ENCODE results near the gene THAP7. TPM values are rescaled to one million over a fixed set of nuclear protein-coding genes. Genes with fewer than 3 reads are reported as not detected.

THAP7 gene
- total and polyA plus RNA-seq, 9 of the 15 experiments (the other 6 are each of a cell fraction or from before 2014, with no cell fraction given) = 7.9 to 263 (median 84.1) TPM

- 0 out of 2 replicates have a peak, but pooled peaks have one; percentile 13 for TF ChIP-seq DMBX1 (CRISPR knock-in tag; IDR thresholded peaks at IDR 0.05; ENCODE audit: borderline replicate concordance)
- TF ChIP-seq ARID2 (IDR thresholded peaks at IDR 0.05) = no peak
Observed at GRCh38 chr22:20959578-20960461, 42.1 kb downstream of the THAP7 start (continued).

- Histone ChIP-seq H3K27ac (ENCODE audit: extremely low read depth, low read depth, low read length) (no peak overlapping the region), H3K27me3 (ENCODE audit: control insufficient read depth in 2 of 2, insufficient read depth in 2 of 2, low read length in 2 of 2) (peaks cover 0 to 5% of the 10 kb centered on the region in 2 experiments; a peak in 1 of 5 replicates), H3K9me3 (replicated peaks; ENCODE audit: control insufficient read depth, insufficient read depth, low read depth, low read length) (no peaks in the 10 kb centered on the region), H3K9me1 (ENCODE audit: control insufficient read depth, insufficient read depth, low read length) (no peaks in the 10 kb centered on the region), H3K4me2 (ENCODE audit: insufficient read depth, low read length) (no peak overlapping the region), H2AFZ (ENCODE audit: low read depth, low read length) (no peak overlapping the region), H4K20me1 (replicated peaks; ENCODE audit: control insufficient read depth, insufficient read depth, low read length) (peaks cover 30% of the 10 kb centered on the region), H3K4me1 (replicated peaks in 1 of 2; ENCODE audit: control insufficient read depth in 2 of 2, insufficient read depth in 2 of 2, low read length in 2 of 2) (peaks cover 0 to 25% of the 10 kb centered on the region in 2 experiments; a peak in 2 of 5 replicates), H3K79me2 (ENCODE audit: control insufficient read depth, insufficient read depth, low read length) (peaks cover 3% of the 10 kb centered on the region; the same call in 2 of the 3 replicates), H3K36me3 (ENCODE audit: control insufficient read depth, insufficient read depth, low read length) (peaks cover 16% of the 10 kb centered on the region), H3K9ac (ENCODE audit: insufficient read depth in 1 of 2, low read depth in 2 of 2, low read length in 2 of 2) (peak overlapping the region in 1 of 2 experiments; percentile 46; a peak in 2 of 4 replicates), H3K4me3 (no peak overlapping the region)
- ATAC-seq = 0 out of 3 replicates have a peak, but pooled peaks have one; percentile 3
- POLR2A ChIA-PET = interaction anchor here (0.6 to 64.4 kb wide), 11 partner anchors 10 to 101 kb away, joined by 3 to 1556 read pairs (median 5); partner anchors contain the start of genes AIFM3, CRKL, LZTR1 and THAP7
- DNase-seq (ENCODE audit: extremely low read depth in 1 of 4, low spot score in 3 of 4) = no peak
- in situ Hi-C loops (cut with MboI) = loop anchor here (25.0 kb wide), 1 partner anchor 179 kb away; no protein-coding TSS in a partner anchor
- CTCF ChIA-PET (ENCODE audit: low intra/inter-chr PET ratio) = no interaction called here
- WGBS (ENCODE audit: insufficient coverage, low coverage, missing lambda C conversion rate) = 55% methylated on average over 31 of the region's 32 CpGs
- intact Hi-C loops (cut with micrococcal nuclease) = no loop called here
- no peak for FAIRE-seq
- no TSS peak for BruUV-seq (replicated peaks)
- TF ChIP-seq STAG1 (CRISPR knock-in tag; IDR thresholded peaks at IDR 0.05; ENCODE audit: borderline replicate concordance) (0 out of 2 replicates have a peak, but pooled peaks have one; percentile 10), ZNF586 (CRISPR knock-in tag; conservative IDR thresholded peaks at IDR 0.05) (0 out of 2 replicates have a peak, but pooled peaks have one; percentile 13), FOXM1 (IDR thresholded peaks at IDR 0.05; ENCODE audit: low read depth) (no peak), FOXM1 (CRISPR knock-in tag; IDR thresholded peaks at IDR 0.05; ENCODE audit: low read depth) (0 out of 2 replicates have a peak, but pooled peaks have one; percentile 49), PHB (CRISPR knock-in tag; IDR thresholded peaks at IDR 0.05) (peak; percentile 8; the same call in 1 of the 2 replicates), MYC (IDR thresholded peaks at IDR 0.05; ENCODE audit: low read depth, low read length) (no peak), MYC (CRISPR knock-in tag; IDR thresholded peaks at IDR 0.05; ENCODE audit: borderline replicate concordance, low read depth) (no peak), FIP1L1 (IDR thresholded peaks at IDR 0.05; ENCODE audit: low read depth, low read length, poor library complexity, severe bottlenecking) (peak; percentile 13), GABPB2 (CRISPR knock-in tag; conservative IDR thresholded peaks at IDR 0.05) (no peak), ZKSCAN1 (IDR thresholded peaks at IDR 0.05; ENCODE audit: low read depth, low read length) (no peak), RFX5 (IDR thresholded peaks at IDR 0.05; ENCODE audit: low read depth, low read length) (no peak), SIX5 (IDR thresholded peaks at IDR 0.05; ENCODE audit: borderline replicate concordance in 1 of 2, insufficient read depth in 1 of 2, low read depth in 1 of 2, low read length in 2 of 2) (no peak), POLR2H (tag; IDR thresholded peaks at IDR 0.05; ENCODE audit: low read depth) (no peak), TRIM28 (IDR thresholded peaks at IDR 0.05) (no peak), NR0B1 (IDR thresholded peaks at IDR 0.05; ENCODE audit: partially characterized antibody) (no peak), RUNX1 (IDR thresholded peaks at IDR 0.05; ENCODE audit: low read depth) (peak; percentile 15; the same call in 1 of the 2 replicates)
Observed at GRCh38 chr22:20957683-20958431, 44.1 kb downstream of the THAP7 start.
